ENCODE results near the gene NIT1.

DNA sequence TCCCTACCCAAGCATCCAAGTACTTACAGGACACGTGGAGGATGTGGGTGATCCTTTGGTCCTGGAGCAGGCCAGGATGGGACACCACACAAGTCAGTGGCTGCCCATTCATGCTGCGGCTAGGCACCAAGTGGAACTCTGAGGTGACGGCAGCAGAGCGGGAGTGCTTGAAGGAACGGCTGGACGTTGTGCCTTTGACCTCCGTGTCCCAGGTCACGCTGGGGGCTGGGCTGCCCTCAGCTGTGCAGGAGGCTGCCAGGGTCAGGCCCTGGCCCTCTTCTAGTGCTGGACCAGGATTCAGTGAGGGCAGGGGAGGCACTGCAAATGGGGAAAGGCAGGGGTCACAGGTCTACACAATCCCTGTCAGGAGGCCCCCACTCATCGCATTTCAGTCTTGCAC lies 40.5 kb upstream of the NIT1 start:
- TF ChIP-seq, protein P1, sequence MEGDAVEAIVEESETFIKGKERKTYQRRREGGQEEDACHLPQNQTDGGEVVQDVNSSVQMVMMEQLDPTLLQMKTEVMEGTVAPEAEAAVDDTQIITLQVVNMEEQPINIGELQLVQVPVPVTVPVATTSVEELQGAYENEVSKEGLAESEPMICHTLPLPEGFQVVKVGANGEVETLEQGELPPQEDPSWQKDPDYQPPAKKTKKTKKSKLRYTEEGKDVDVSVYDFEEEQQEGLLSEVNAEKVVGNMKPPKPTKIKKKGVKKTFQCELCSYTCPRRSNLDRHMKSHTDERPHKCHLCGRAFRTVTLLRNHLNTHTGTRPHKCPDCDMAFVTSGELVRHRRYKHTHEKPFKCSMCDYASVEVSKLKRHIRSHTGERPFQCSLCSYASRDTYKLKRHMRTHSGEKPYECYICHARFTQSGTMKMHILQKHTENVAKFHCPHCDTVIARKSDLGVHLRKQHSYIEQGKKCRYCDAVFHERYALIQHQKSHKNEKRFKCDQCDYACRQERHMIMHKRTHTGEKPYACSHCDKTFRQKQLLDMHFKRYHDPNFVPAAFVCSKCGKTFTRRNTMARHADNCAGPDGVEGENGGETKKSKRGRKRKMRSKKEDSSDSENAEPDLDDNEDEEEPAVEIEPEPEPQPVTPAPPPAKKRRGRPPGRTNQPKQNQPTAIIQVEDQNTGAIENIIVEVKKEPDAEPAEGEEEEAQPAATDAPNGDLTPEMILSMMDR (IDR thresholded peaks at IDR 0.05): no peak
- TF ChIP-seq POLR2AphosphoS5 (IDR thresholded peaks at IDR 0.05): no peak

Data from breast epithelium (tissue), 3 donors.